ENCODE data around the gene APOBEC3G.

The APOBEC3G gene

DNA sequence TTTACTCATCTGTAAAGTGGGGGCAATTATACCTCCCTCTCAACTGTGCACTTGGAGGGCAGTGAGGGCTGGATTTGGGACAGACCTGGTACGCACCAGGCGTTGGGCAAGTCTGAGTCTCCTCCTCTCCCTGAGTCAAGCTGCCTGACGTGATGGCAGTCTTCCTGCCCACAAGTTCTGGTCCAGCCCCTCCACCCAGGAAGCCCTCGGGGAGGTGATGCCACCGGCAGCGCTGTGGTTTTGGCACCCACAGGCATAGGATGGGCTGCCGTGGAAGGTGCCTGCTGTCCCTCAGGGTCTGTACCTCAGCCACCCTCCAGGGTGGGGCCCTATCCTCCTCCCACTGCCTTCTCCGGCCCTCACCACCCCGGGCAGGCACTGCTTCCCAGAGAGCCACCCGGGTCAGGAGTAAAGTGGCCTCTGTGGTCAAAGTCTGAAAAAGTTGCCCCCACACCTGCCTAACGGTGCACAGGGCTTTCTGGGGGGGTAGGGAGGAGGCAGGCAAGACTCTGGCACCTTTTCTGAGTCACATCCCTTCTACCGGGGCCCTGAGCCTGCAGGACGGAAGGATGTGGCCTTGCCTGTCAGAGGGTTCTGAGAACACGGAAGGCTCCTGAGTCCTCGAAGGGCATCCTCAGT lies 13.5 kb downstream of the APOBEC3G start:
- ATAC-seq (ENCODE audit: low read depth) (peak; percentile 88), DNase-seq (ENCODE audit: low spot score) (peak; percentile 90)
- Histone ChIP-seq H3K4me3 (ENCODE audit: severe bottlenecking) (no peak overlapping the region), H3K27ac (ENCODE audit: poor library complexity, severe bottlenecking) (peak overlapping the region; percentile 66), H3K4me1 (ENCODE audit: insufficient read depth, poor library complexity, severe bottlenecking) (peaks cover 16% of the 10 kb centered on the region), H3K36me3 (ENCODE audit: low read depth) (no peaks in the 10 kb centered on the region), H3K27me3 (ENCODE audit: insufficient read depth, poor library complexity, severe bottlenecking) (no peaks in the 10 kb centered on the region), H3K9me3 (ENCODE audit: severe bottlenecking) (no peaks in the 10 kb centered on the region)
- TF ChIP-seq, protein P1, sequence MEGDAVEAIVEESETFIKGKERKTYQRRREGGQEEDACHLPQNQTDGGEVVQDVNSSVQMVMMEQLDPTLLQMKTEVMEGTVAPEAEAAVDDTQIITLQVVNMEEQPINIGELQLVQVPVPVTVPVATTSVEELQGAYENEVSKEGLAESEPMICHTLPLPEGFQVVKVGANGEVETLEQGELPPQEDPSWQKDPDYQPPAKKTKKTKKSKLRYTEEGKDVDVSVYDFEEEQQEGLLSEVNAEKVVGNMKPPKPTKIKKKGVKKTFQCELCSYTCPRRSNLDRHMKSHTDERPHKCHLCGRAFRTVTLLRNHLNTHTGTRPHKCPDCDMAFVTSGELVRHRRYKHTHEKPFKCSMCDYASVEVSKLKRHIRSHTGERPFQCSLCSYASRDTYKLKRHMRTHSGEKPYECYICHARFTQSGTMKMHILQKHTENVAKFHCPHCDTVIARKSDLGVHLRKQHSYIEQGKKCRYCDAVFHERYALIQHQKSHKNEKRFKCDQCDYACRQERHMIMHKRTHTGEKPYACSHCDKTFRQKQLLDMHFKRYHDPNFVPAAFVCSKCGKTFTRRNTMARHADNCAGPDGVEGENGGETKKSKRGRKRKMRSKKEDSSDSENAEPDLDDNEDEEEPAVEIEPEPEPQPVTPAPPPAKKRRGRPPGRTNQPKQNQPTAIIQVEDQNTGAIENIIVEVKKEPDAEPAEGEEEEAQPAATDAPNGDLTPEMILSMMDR (IDR thresholded peaks at IDR 0.05; ENCODE audit: poor library complexity, severe bottlenecking): no peak

DNA sequence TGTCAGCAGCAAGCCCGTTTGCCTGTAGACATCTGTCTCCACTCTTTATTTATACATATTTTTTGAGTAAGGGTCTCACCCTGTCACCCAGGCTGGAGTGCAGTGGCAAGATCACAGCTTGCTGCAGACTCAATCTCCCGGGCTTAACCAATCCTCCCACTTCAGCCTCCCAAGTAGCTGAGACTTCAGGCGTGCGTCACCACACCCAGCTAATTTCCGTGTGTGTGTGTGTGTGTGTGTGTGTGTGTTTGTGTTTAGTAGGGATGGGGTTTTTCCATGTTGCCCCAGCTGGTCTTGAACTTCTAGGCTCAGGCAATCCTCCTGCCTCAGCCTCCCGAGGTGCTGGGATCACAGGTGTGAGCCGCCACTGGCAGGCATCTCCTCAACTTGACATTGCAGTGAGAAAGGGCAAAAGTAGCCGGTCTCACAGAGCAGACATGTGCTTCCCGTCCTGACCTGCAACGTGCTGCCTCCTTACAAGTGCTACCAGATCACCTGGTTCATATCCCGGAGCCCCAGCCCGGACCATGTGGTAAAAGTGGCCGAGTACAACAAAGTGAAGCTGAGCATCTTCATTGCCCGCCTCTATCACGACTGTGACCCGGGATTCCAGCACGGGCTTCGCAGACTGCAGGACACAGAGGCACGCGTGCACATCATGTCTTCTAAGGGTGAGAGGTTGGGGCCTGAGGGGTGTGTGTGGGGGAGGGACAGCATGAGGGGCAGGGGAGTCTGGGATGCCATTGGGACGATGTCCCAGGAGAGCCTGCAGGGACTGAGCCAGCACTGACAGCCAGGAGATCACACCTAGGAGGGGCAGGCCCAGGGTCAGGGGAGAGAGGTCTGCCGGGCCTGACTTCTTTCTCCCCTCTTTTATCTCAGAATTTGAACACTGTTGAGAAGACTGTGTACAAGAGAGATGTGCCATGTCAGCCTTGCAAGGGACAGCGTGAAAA lies 14.3 kb downstream of the APOBEC3G start:
- DNase-seq (ENCODE audit: low spot score) (no peak), ATAC-seq (ENCODE audit: low read depth) (no peak)
- H3K36me3 ChIP-seq (ENCODE audit: low read depth): no peaks in the 10 kb centered on the region
- TF ChIP-seq, protein P1 (IDR thresholded peaks at IDR 0.05; ENCODE audit: poor library complexity, severe bottlenecking): no peak
- peaks cover 16% of the 10 kb centered on the region for H3K4me1 ChIP-seq (ENCODE audit: insufficient read depth, poor library complexity, severe bottlenecking)
- no peak overlapping the region for H3K4me3 ChIP-seq (ENCODE audit: severe bottlenecking)
- peak overlapping the region; percentile 66 for H3K27ac ChIP-seq (ENCODE audit: poor library complexity, severe bottlenecking)
- no peaks in the 10 kb centered on the region for H3K9me3 ChIP-seq (ENCODE audit: severe bottlenecking)
- H3K27me3 ChIP-seq (ENCODE audit: insufficient read depth, poor library complexity, severe bottlenecking): no peaks in the 10 kb centered on the region

DNA sequence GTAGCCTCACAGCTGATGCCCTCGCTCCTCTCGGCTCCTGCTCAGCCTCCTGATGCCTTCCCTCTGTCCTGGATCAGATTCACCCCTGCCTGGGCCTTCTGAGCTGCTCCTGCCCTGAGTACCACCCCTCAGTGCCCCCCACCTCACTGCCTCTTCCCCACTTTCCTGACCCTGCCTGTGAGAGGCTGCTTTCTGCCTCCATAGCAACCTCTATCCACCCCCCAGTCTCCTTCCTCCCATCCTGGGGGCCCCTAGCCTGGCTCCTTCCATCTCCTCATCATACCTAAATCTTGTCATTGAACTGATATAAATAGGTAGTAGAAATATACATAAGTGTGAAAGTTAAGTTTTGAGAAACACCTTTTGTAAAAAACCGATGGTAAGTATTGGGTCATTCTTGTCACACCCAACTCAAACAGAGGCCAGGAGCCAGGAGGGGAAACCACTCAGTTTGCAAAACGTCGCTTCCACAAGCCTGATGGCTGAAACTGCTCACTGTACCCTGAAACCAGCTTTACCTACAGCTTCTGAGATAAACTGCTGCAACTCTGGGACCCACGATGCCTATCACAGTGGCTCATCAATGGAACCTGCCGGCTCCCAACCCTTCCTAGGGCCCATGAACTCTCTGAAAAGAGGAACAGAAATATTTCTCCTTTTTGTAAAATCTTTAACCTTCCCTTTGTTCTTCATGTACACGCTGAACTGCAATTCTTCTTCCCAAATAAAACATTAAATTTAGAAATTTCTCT lies 15.2 kb downstream of the APOBEC3G start:
- no peak for ATAC-seq (ENCODE audit: low read depth)
- no peaks in the 10 kb centered on the region for H3K36me3 ChIP-seq (ENCODE audit: low read depth)
- no peak for DNase-seq (ENCODE audit: low spot score)
- peaks cover 24% of the 10 kb centered on the region for H3K4me1 ChIP-seq (ENCODE audit: insufficient read depth, poor library complexity, severe bottlenecking)
- H3K9me3 ChIP-seq (ENCODE audit: severe bottlenecking): no peaks in the 10 kb centered on the region
- TF ChIP-seq, protein P1 (IDR thresholded peaks at IDR 0.05; ENCODE audit: poor library complexity, severe bottlenecking): no peak
- H3K27ac ChIP-seq (ENCODE audit: poor library complexity, severe bottlenecking): no peak overlapping the region
- no peak overlapping the region for H3K4me3 ChIP-seq (ENCODE audit: severe bottlenecking)
- H3K27me3 ChIP-seq (ENCODE audit: insufficient read depth, poor library complexity, severe bottlenecking): no peaks in the 10 kb centered on the region

DNA sequence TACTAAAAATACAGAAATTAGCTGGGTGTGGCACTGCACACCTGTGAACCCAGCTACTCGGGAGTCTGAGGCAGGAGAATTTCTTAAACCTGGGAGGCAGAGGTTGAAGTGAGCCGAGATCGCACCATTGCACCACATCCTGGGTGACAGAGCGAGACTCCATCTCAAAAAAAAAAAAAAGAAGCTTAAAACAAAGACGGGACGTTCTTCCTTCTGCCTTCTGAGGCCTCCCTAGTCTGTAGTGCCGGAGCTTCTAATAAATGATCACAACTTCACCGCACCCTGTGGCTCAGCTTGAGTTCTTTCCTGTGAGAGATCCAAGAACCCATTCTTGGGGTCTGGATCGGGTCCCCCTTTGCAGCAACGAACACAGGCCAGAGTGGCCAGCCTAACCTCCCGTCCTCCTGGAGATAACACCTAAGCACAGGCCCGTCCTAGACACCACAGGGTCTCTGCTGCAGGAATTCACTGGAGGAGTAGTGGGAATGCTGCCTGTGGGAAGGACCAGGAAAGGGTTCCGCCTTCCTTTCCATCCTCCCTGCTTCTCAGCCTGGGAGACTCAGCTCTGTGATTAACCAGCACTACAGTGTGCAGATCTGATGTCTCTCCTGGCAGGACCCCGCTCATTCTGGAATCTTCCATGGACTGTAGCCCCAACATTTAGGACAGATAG lies 17.8 kb downstream of the APOBEC3G start:
- Histone ChIP-seq H3K36me3 (ENCODE audit: low read depth) (no peaks in the 10 kb centered on the region), H3K4me1 (ENCODE audit: insufficient read depth, poor library complexity, severe bottlenecking) (peaks cover 35% of the 10 kb centered on the region), H3K27ac (ENCODE audit: poor library complexity, severe bottlenecking) (no peak overlapping the region), H3K9me3 (ENCODE audit: severe bottlenecking) (no peaks in the 10 kb centered on the region), H3K27me3 (ENCODE audit: insufficient read depth, poor library complexity, severe bottlenecking) (no peaks in the 10 kb centered on the region), H3K4me3 (ENCODE audit: severe bottlenecking) (no peak overlapping the region)
- ATAC-seq (ENCODE audit: low read depth) (no peak), DNase-seq (ENCODE audit: low spot score) (no peak)
- TF ChIP-seq, protein P1 (IDR thresholded peaks at IDR 0.05; ENCODE audit: poor library complexity, severe bottlenecking): no peak

Data from RWPE2 (cell line).